GM19238 (cell line): ENCODE results near the gene ANKRD10.
"Not testable (repeated sequence)": the region's sequence is repeated elsewhere in the genome, so short reads cannot be mapped to it uniquely, and the experiment has no call there.

Source experiments
- DNase-seq: peaks from one replicate; pipeline ENCODE4 v3.0.0; 2011; ENCODE audit warnings: low spot score; ENCODE audit not compliant: insufficient read length

The ANKRD10 gene

GRCh38 chr13:110867380-110867779 lies 47.5 kb downstream of the ANKRD10 start:
- no peak for DNase-seq

- no peak for DNase-seq
Observed at GRCh38 chr13:110866491-110867170, 48.2 kb downstream of the ANKRD10 start.

GRCh38 chr13:110863685-110864084 lies 51.2 kb downstream of the ANKRD10 start:
- DNase-seq = no peak

- DNase-seq = no peak
Observed at GRCh38 chr13:110860983-110861382, 53.9 kb downstream of the ANKRD10 start.

GRCh38 chr13:110856942-110857835 lies 57.7 kb downstream of the ANKRD10 start:
- no peak for DNase-seq

- no peak for DNase-seq
Observed at GRCh38 chr13:110855363-110855762, 59.5 kb downstream of the ANKRD10 start.

GRCh38 chr13:110854866-110855265 lies 60.0 kb downstream of the ANKRD10 start:
- no peak for DNase-seq

- no peak for DNase-seq
Observed at GRCh38 chr13:110853235-110853721, 61.6 kb downstream of the ANKRD10 start.

- no peak for DNase-seq
Observed at GRCh38 chr13:110850840-110851239, 64.0 kb downstream of the ANKRD10 start.

- DNase-seq = no peak
Observed at GRCh38 chr13:110850006-110850405, 64.9 kb downstream of the ANKRD10 start.

GRCh38 chr13:110845520-110845919 lies 69.3 kb downstream of the ANKRD10 start:
- DNase-seq = no peak

- DNase-seq = no peak
Observed at GRCh38 chr13:110841846-110842245, 73.0 kb downstream of the ANKRD10 start.

- no peak for DNase-seq
Observed at GRCh38 chr13:110841406-110841805, 73.5 kb downstream of the ANKRD10 start.

- DNase-seq = no peak
Observed at GRCh38 chr13:110838867-110839538, 75.9 kb downstream of the ANKRD10 start.

- no peak for DNase-seq
Observed at GRCh38 chr13:110838116-110838515, 76.8 kb downstream of the ANKRD10 start.

GRCh38 chr13:110837397-110838061 lies 77.3 kb downstream of the ANKRD10 start:
- DNase-seq = not testable (repeated sequence)

GRCh38 chr13:110836605-110836903 lies 78.3 kb downstream of the ANKRD10 start:
- no peak for DNase-seq

GRCh38 chr13:110835721-110836604 lies 78.9 kb downstream of the ANKRD10 start:
- DNase-seq = no peak

GRCh38 chr13:110834572-110834971 lies 80.3 kb downstream of the ANKRD10 start:
- no peak for DNase-seq

GRCh38 chr13:110832531-110832930 lies 82.3 kb downstream of the ANKRD10 start:
- no peak for DNase-seq

GRCh38 chr13:110832205-110832479 lies 82.7 kb downstream of the ANKRD10 start:
- DNase-seq = no peak
